GM12872 (cell line): ENCODE measurements around the gene CCR6.

Experiments
- CTCF ChIP-seq: IDR thresholded peaks from 3 replicates; pipeline ENCODE4 v1.5.1; 2011; ENCODE audit warnings: low read depth, mild to moderate bottlenecking, low read length, moderate library complexity; ENCODE audit not compliant: insufficient read depth

Gene CCR6

DNA sequence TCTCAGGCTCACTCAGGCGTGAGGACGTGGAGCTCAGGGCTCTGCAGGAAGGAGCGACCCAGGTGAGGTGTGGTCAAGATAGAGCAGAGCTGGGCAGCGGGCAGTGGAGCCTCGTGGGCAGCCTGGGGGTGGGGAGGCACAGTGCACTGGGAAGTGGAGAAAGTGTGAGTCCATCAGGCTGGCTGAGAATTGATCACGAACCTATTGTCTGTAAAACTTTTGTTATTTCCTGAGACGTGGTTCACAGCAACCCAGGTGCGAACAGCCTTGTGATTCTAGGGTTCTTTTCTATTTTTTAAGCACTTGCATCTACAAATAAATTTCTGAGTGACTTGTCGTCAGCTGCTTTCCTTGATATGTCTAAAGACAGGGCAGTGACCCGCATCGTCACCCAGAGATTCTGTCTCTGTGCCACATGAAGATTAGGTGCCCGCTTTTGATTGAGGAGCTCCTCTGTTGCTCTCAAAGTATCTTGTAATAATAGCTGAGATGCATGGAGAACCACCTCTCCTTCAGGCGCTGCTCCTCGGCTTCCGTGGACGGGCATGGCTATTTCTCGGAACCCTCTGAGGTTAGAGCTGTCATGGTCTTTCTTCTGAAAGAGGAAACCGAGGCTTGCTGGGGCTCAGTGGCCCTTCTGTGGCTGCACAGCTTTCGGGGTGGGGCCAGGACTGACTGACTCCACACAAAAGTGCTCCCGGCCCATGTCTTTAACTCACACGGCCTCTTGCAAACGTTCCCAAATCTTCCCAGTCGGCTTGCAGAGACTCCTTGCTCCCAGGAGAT, 662 bp upstream of the CCR6 start:
- no peak for TF ChIP-seq CTCF

DNA sequence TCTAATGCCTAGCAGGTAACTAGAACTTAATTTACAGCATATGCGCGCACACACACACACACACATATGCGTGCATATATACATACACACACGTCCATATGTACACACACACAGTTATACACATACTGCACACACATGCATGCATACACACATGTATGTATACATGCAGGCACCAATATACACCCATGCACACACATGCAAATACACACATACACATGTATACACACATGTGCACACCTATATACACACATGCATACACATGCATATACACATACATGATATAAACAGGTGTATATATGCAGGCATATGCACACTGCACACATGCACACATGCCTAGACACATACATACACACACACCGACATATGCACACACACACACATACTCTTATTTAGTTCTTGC, 1.9 kb downstream of the CCR6 start:
- TF ChIP-seq CTCF: no peak

GRCh38 chr6:167125410-167125809, 2.5 kb downstream of the CCR6 start:
- no peak for TF ChIP-seq CTCF

DNA sequence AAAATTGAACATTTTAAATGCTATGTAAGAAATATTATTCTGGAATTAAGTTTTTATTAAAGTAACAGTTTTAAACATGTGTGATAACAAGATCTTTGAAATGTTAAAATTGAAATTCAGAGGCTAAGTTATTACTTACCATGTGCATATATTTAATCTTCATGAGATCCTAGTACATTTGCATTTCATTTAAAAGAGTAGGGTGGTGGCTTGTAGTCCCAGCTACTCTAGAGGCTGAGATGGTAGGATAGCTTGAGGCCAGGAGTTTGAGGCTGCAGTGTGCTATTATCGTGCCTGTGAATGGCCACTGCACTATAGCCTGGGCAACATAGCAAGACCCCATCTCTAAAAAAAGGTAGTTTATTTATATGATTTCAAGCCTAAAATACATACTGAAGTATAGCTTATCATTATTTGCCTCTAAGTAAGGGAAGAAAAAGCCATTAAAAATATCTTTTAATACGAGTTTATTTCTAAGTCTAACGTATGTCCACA, 3.0 kb downstream of the CCR6 start:
- TF ChIP-seq CTCF: no peak

DNA sequence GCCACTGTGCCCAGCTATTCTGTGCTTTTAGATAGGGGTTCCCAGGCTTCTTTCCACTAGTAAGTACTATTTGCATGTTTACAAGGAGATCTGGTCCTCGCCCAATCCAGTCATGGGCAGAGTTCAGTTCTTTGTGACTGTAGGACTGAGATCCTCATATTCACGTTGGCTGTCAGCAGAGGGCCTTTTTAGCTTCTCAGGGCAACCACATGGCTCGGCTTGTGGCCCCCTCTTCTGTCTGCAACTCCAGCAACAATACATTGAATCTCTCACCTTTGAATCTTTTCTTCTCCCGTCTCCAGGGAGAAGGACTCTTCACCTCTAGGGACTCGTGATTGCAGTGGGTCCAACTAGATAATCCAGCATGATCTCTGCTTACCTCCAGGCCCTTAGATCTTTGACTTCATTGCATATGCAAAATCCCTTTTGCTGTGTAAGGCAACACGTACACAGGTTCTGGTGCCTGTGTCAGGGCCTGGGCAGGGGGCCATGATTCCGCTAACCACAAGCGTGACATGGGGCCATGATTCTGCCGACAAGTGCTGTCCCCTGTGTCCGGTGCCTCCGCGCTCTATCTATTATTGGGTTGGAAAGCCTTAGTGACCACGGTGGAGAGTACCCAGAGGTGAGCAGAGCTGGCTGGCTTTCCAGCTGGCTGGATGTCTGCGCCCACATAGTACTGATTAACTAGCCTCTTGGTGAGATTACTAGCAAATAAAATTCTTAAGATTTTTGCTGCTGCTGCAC, 5.1 kb downstream of the CCR6 start:
- TF ChIP-seq CTCF: no peak

DNA sequence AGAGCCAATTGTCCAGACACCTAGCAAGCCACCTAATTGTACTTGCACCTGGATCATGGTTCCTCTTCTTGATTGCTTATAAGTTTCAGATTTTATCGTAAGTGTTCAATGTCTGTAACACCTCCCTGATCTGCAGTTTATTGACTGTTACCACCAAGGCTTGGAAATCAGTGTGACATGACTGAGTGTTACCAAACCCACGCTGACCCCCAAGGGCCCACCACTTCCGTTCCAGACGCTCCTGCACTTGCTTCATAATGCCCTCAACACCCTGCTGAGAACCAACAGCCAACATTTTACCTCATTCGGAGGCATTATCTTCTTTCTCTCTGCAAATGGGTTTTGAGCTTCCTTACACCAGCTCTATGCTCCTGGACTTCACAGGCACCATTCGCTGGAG, 6.3 kb downstream of the CCR6 start:
- TF ChIP-seq CTCF: no peak

- TF ChIP-seq CTCF: no peak
These were observed 6.7 kb downstream of the CCR6 start for GRCh38 chr6:167129562-167129961.
